Astrocyte of the cerebellum (primary cell): ENCODE data around the gene PRMT3.

ENCODE experiments used
- DNase-seq: peaks from one replicate; pipeline ENCODE4 v3.0.0-alpha.2; 2011; ENCODE audit warnings: low read depth
- H3K4me3 ChIP-seq: 2 replicates; pipeline ENCODE4 v1.5.1; 2011; ENCODE audit warnings: mild to moderate bottlenecking, low read depth, low read length, moderate library complexity
- in situ Hi-C: cut with HindIII; loops from 2 replicates; pipeline ENCODE4 v1.10.0; 2017; ENCODE audit warnings: low sequenced_read_pairs
- TF ChIP-seq, protein P1 (sequence below): IDR thresholded peaks from 2 replicates; pipeline ENCODE4 v1.5.1; 2012; ENCODE audit warnings: low read length, low read depth, moderate library complexity, mild to moderate bottlenecking; ENCODE audit errors: missing control alignments

Gene PRMT3

GRCh38 chr11:20497124-20497792 is 109.7 kb downstream of the PRMT3 start:
- H3K4me3 ChIP-seq = no peak overlapping the region
- in situ Hi-C loops = no loop called here
- TF ChIP-seq, protein P1, sequence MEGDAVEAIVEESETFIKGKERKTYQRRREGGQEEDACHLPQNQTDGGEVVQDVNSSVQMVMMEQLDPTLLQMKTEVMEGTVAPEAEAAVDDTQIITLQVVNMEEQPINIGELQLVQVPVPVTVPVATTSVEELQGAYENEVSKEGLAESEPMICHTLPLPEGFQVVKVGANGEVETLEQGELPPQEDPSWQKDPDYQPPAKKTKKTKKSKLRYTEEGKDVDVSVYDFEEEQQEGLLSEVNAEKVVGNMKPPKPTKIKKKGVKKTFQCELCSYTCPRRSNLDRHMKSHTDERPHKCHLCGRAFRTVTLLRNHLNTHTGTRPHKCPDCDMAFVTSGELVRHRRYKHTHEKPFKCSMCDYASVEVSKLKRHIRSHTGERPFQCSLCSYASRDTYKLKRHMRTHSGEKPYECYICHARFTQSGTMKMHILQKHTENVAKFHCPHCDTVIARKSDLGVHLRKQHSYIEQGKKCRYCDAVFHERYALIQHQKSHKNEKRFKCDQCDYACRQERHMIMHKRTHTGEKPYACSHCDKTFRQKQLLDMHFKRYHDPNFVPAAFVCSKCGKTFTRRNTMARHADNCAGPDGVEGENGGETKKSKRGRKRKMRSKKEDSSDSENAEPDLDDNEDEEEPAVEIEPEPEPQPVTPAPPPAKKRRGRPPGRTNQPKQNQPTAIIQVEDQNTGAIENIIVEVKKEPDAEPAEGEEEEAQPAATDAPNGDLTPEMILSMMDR = no peak
- DNase-seq = no peak

DNA sequence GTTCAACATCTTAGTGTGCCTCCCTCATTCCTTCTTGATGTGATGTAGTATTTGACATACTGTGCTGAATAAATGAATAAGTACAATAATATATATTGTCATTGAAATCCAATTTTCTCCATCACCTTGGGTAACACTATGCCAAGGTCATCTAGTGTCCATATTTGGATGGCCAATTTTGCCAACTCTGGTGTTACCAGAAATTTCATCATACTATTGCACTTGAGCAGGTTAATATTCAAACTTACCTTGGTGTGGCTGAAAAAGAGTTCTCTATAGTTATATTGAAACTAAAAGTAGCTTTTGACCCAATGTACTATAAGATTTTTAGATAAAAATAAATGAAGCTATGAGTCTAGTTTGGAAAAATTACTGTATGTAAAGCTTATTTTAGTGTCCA is 113.7 kb downstream of the PRMT3 start:
- TF ChIP-seq, protein P1 = no peak
- in situ Hi-C loops = no loop called here
- H3K4me3 ChIP-seq = no peak overlapping the region
- DNase-seq = no peak

- TF ChIP-seq, protein P1 = no peak
These were observed 114.5 kb downstream of the PRMT3 start for GRCh38 chr11:20501971-20502370.

DNA sequence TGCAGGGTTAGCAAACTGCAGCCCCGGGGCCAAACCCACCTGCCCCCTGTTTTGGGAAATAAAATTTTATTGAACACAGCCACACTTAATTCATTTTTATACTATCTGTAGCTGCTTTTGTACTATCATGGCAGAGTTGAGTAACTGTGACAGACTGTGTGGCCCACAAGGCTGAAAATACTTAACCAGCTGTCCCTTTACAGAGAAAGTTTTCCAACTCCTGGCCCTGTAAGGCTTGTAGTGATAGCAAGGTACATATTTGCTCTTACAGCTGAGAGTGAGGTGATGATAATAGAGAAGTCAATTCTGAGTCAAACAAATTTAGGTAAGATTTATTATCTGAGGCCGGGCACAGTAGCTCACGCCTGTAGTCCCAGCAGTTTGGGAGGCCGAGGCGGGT is 124.5 kb downstream of the PRMT3 start:
- in situ Hi-C loops = no loop called here
- TF ChIP-seq, protein P1 = no peak
- no peak for DNase-seq
- no peak overlapping the region for H3K4me3 ChIP-seq

More at GRCh38 chr11:20501971-20502370, 114.5 kb downstream of the PRMT3 start:
- no peak for DNase-seq
- no peak overlapping the region for H3K4me3 ChIP-seq
- in situ Hi-C loops = no loop called here

- in situ Hi-C loops = no loop called here
- TF ChIP-seq, protein P1 = no peak
- no peak overlapping the region for H3K4me3 ChIP-seq
- no peak for DNase-seq
These were observed 125.4 kb downstream of the PRMT3 start for GRCh38 chr11:20512869-20513268.

DNA sequence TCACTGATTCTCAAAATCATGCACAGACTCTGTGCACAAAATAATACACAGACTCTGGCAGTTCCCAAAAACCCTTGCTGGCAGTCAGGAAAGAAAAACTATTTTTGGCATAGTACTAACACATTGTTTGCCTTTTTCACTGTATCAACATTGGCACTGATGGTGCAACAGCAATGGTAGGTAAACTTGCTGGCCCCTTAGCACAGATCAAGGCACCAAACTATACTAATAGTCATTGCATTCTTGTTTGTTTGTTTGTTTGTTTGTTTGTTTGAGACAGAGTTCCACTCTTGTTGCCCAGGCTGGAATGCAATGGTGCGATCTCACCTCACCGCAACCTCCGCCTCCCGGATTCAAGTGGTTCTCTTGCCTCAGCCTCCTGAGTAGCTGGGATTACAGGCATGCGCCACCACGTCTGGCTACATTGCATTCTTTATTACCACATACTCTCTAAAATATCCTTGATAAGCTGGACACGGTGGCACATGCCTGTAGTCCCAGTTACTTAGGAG is 130.9 kb downstream of the PRMT3 start:
- in situ Hi-C loops = no loop called here
- DNase-seq = no peak
- TF ChIP-seq, protein P1 = no peak
- no peak overlapping the region for H3K4me3 ChIP-seq
